GM19351 (cell line): Measurements from ENCODE around the gene BRD3OS.

Experiments
- ATAC-seq: cut with Tn5 transposase; IDR thresholded peaks from one replicate; pipeline ENCODE4 v1.9.1; 2021; ENCODE audit warnings: mild to moderate bottlenecking, moderate library complexity; ENCODE audit not compliant: unreplicated experiment

BRD3OS gene, protein sequence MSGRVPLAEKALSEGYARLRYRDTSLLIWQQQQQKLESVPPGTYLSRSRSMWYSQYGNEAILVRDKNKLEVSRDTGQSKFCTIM

DNA sequence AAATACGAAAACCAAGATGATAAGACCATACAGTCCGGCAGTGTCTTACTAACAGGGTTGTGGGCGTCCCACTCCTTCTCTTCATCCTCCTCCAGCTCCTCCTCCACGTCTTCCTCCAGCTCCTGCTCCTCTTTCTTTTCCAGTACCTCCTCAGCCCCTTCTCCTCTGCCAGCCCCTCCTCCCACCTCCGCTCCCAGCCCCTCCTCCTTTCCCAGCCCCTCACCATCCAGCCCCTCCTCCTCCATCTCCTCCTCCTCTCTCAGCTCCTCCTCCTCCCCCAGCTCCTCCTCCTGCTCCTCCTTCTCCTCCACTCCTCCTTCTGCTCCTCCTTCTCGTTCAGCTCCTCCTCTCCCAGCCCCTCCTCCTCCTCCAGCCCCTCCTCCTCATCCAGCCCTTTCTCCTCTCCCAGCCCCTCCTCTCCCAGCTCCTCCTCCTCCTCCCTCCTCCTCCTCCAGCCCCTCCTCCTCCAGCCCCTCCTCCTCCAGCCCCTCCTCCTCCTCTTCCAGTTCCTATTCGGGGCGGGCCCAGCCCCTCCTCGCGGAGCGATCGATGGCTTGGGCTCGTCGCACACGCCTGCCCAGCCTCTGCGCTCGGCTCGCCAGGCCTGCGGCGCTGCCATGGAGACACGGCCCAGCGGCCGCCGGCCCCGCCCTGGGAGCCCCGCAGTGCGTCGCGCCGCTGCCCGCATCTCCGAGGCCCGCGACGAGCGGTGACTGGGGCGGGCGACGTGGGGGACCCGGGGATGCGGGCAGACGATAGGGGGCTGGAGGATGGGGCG lies at the start of gene BRD3OS:
Gene BRD3OS (plus strand): TSS at position 654 of the 778 bp plus-strand sequence. CDS start 1,267 bp downstream, outside the sequence.
- peak; percentile 83 for ATAC-seq

DNA sequence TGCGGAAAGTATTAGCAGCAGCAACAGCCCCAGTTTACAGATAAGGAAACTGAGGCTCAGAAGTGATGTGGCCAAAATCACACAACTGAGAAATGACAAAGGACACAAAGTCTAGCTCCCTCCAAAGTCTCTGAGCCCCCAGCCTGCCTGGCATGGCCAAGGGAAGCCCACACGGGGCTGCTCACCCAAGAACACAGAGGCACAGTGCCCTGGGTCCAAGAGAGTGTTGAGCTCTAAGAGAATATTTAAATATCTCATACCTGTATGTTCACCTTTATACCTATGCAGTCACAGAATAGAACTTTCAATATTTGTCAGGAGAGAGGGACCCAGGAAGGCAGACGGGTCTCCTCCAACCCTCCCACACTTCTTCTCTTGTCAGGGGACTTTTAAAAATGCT lies 49.8 kb upstream of the BRD3OS start:
- no peak for ATAC-seq

DNA sequence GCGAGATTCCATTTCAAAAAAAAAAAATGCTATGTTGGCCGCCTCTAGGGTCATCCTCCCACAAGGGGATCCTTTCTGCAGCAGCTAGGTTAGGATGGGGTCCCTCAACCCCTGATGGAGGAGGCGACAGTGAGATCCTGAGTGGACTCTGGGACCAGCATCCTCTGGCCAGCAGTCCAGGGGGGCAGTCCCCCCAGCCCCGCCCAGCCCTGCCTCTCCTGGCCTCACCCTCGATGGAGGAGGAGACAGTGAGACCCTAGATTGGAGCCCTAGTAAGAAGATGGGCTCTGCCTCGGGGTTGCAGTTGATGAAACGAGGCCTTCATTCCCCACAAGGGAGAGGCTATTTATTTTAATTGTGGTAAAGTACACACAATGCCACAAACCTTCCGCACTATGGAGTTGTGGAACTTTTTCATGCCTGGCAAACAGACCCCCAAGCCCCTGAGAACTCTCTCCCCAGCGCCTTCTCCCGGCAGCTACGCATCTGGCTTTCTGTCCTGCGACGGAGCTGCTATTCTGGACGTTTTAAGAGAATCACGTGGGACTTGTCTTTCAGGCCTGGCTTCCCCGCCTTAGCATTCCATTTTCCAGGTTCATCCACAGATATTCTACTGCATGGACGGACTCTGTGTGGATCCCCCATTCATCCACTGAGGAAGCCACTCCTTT lies 49.0 kb upstream of the BRD3OS start:
- no peak for ATAC-seq

DNA sequence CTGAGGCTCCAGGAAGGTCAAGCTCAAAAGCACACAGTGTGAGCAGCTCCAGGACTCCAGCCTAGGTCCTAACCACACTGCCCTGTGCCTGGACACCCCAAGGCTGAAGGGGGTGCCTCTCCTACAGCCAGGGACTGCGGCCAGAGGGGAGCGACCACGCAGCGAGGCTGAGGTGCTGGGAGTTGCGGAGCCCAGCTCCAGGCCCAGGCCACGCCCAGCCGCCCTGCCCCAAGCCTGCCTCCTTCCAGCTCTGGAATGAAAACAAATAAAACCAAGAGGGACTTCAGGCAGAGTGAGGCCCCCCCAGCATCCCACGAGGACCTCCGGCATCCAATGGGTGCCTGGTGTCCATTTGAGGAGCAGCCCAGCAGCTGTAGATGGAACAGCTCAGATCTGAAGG lies 48.4 kb upstream of the BRD3OS start:
- ATAC-seq = no peak

DNA sequence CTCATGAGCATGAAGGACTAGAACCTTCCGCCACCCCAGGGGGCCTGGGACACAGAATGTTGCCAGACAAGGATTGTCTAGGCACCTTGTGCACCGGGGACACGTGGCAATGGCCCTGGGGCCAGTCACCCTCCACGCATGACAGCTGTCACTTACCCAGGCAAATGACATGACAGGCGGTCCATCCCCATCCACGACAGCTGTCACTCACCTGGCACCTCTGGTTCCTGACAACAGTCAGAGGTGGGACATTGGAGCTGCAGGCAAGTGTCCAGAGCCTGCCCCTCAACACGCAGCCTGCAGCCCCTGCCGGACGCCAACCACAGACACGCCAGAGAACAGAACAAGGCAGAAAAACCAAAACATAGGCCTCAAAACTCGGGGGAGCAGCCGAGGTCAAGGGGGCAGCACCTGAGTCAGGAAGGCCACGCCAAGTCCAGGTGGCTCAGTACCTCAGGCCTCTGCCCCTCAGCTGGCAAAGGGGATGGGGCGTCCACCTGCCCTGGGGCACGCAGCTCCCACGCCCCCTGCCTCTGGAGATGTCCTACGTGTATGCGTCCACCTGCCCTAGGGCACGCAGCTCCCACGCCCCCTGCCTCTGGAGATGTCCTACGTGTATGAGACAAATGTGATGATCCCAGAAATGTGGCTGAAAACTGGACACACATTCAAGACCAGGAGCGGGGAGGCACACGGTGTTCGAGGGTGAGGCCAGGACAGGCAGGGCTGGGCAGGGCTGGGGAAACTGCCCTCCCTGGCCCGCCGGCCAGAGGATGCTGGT lies 47.7 kb upstream of the BRD3OS start:
- no peak for ATAC-seq

DNA sequence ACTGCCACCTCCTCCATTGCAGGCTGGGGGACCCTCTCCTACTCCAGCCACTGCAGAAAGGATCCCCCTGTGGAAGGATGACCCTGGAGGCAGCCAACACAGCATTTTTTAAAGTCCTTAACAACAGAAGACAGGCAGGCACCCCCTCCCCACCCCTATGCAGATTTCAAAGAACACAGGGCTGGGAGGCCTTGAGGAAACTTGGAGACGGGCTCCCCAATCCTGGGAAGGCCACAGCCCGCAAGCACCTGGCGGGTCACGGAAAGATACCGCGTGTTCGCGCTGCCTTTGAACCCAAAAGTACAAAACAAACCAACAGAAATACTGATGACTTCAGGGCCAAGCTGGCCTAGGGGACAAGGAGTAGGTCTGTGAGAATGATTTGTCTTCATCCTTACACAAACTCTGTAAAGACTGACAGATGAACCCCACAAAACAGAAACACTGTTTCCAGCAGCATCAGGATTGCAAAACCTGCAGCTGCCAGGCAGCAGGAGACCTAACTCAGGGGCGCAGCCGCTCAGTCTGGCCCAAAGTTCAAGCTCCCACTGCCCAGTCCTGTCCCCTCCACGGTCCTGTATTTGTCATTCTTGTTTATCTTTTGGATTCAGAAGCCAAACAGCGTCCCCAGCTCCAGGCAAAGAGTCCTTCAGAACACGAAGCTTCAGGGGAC lies 46.9 kb upstream of the BRD3OS start:
- ATAC-seq = no peak

DNA sequence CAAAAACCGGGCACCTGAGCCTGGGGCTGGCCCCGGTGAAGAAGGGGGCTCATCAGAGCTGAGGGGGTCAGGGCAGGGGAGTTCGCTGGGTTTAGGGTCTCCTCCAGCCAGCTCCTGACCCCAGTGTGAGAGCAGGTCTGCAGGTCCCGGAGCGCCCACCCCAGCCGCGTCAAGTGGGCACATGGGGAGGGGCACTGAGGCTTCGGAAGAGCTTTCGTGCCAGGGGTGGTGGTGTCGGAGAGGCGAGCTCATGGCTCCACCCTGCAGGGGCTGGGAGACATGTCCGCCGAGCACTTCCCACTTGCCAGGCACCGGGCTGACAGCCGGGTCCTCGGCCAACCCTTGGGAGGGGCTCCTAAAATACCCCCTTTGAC lies 46.4 kb upstream of the BRD3OS start:
- ATAC-seq = no peak

DNA sequence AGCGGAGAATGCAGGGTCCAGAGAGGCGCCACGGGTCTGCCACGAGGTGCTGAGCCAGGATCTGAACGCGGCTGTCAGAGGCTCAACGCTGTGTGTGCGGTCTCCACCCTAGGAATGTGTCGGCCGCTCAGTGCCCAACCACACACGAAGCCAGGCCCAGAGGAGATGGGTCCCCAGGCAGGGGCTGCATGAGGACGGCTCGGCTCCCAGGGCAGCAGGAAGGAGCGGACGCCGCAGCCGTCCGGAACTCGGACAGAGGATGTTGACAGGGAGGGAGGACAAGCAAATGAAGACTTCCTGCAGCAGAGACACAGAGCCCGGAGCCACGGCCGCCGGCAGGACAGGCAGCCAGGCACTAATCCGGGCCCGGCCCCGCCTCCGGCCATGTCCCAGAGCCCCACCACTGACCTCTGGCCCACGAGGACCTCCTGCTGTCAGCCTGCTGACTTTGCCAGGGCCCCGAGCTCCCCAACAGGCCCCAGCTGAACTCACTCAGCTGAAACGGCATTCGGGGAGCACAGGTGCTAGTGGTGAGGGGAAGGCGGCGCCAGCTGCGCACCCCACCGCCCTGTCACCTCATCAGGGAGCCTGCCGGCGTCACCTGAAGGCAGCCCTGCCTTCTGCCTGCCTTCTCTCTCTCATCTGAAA lies 45.9 kb upstream of the BRD3OS start:
- ATAC-seq = peak; percentile 65

DNA sequence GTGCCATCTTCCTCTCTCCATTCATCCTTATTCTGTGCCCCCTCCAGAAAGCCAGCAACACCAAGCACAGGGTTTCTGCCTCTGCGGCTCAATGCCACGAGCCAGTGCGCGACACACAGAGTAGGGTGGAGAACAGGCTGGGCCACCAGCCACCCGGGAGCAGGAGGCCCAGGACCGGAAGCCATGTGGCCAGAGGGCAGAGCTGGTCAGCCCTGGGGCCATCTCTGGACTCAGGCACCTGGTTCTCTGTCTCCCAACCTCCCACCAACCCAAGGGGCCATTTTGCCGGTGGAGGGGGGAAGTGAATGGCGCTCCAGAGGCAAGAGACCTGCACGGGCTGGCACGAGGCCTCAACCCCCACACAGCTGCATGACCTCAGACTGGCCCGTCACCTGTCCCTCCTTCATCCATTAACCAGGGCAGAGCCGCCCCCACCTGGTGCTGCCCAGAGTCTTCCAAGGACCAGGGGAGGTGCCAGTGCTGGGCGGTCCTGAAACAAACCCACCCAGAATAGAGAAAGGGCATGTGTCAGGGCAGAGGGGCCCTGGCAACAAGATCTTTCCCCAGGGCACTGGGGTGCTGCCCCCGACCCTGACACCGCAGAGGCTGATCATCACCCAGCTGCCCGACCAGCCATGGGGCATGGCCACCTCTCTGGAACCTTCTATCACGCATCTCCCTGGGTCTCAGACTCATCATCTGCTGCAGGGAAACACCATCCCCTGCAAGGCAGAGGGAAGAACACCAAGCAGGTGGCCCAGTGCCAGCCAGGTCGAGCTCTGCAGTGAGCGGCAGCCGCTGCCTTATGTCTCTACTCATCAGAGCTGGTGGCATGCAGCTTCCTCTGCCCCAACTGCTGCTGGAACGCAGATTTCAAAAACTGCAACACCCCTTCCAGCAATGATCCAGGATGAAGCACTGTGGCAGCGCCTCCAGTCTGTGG lies 45.1 kb upstream of the BRD3OS start:
- ATAC-seq = no peak

DNA sequence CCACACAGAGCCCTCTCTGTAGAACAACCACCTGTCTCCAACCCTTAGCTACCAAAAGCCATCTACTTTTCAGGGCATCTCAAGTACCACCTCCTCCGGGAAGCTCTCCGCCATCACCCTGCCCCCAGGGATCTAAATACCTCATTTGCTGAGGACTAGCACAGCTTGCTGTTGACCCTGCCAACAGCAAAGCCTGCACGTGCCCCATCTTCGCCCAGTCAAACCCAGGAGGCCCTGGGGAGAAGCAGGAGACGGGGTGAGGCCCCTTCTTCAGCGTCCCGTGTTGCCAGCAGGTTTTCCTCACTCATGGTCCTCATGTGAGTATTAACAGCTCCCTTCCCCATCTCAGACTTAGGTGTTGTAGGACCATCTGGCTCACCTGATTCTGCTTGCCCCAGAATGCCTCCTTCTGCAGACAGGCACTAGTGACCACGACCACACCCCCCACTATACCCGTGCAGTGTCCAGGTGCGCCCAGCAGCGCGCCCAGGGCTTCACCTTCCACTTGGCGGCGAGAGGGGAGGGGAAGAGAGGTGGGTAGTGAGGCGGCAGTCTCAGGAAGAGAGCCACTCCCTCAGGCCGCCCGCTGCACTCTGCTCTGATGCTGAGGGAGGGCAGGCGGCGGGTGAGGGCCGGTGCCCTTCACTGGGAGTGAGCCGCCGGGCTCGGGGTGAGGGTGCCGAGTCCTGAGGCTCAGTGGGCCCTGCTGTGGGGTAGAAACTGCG lies 44.3 kb upstream of the BRD3OS start:
- no peak for ATAC-seq

DNA sequence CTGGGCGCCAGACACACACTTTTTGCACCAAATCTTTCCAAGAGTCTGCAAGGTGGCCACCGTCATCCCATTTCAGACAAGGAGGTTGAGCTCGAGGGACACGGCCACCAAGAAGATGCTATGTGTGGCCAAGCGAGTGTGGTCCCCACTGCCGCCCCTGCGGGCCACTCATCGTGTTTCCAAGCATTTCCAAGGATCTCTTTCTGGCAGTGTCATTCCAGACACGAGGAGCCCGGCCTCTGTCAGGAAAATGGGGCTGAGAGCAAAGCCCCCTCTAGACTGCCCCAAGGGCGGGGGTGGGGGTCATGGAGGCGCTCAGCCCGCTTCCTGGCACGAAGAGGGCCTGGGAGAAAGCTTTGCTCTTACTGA lies 43.7 kb upstream of the BRD3OS start:
- ATAC-seq = no peak

DNA sequence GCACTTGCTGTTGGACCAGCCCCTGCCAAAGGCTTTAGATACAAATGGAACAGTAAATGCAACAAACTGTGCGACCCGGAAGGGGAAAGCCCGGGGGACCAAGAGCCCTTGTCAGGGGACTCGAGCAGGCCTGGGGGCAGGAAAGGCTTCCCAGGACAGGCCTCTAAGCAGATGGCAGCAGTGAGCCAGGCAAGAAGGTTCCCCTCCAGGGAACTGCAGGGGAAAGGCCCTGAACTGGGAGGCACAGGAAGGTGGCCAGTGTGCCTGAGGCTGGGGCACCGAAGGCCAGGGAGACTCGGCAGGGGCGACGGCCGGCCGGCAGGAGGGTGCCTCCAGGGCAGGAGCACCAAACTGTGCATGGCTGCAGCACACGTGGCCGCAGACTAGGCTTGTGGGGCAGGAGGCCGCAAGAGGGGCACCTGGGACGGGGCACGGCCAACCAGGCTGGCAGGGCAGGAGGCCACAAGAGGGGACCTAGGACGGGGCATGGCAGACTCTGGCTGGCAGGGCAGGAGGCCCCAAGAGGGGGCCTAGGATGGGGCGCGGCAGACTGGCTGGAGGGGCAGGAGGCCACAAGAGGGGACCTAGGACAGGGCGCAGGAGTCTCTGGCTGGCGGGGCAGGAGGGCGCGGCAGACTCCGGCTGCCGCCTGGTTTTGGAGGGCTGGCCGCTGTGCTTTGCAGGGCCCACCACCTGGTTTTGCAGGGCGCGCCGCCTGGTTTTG lies 43.2 kb upstream of the BRD3OS start:
- no peak for ATAC-seq

DNA sequence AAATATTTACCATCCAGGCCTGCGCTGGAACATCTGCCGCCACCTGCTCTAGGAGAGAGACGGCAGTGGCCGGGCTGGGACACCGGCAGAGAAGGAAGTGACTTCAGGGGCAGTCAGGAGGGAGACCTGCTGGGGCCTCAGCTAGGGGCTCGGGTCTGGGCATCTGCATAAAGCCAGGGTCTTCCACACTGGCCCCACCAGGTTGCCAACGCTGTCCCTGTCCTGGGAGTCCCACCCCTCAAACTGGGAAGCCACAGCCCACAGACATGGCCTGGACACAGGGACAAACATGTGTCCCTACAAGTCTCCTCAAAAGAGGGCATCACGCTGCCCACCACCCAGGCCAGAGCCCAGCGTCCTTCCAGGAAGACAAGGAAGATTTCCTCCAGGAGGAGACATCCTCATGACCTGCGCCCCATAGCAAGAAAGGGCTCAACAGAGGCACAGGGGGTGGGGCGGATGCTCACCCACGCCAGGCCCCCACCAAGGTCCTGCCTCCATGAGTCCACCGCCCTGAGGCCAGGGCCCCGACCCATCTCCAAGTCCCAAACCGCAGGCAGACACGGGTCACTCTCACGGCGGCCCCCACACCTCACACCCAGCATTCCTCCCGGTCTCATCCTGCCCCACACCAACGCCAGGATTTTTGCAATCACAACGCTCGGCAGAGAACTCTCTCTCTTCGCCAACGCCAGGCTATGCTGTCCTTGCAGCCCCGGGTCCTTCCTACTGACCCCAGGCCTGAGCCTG lies 42.1 kb upstream of the BRD3OS start:
- ATAC-seq = no peak

DNA sequence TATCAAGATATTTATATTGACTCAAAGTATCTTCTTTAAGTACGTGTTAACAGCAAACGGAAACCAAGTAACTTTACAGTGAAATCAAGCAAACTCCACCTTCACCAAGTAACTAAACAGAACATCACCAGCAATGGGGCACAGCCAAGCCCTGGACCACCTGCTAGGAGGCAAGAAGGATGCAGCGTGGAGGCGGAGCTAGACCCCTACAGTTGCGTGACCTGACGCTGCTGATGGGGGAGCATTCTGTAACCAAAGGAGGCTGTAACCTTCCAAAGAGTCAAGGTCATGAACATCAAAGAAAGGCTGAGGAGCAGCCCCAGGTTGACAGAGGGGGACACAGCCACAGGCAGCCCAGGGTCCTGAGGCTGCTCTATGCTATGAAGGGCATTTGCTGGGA lies 39.2 kb upstream of the BRD3OS start:
- ATAC-seq = no peak

DNA sequence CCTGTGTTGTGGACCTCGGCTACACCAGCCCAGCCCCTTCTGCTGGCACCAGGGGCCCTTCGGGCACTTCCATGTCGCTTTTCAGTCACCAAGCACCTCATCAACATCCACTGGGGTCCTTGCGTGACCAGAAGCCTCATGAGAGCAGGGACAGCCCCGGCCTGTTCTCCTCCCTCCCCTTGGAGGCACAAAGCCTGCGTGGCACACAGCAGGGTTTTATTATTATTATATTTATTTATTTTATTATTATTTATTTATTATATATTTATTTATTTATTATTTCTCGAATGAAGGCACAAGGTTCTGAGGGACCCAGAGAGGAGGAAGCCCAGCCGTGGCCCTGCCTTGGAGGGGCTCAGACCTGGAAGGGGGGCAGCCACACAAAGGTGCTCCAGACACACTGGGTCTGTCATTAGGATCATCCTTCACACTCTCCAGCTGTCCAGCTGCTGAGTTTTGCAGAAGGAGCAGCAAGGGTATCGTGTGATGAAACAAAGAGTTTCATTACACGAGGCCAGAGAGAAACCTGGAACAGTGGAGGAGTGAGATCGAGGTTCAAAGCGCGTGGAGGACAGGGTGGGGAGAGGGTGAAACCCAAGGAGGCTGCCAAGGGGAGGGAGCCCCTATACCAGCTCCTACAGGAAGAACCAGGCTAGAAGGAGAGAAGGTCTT lies 38.4 kb upstream of the BRD3OS start:
- no peak for ATAC-seq

DNA sequence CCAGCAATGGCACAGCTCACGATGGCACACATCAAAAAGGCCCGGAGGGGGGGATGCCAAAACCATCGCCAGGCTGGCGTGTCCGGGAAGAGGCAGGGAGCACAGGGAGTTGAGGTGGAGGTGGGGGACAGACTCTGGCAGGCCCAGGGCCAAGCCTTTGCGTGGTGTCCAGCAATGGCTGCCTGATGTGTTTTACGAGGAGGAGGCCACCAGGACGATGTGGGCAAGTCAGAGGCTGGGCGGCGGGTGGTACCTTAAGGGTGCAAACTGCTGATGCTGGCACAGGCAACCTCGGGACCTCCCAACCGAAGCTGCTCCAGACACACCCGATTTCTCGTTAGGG lies 37.9 kb upstream of the BRD3OS start:
- ATAC-seq = no peak
